Cardiac fibroblast (primary cell): ENCODE data around the gene NUP37.

Experiments used
- DNase-seq, 2 donors: peaks; one replicate each; pipeline versions ENCODE4 v3.0.0 to v3.0.0-alpha.2; 2010; ENCODE audit warnings: low read depth in 2 of 2
- H3K4me3 ChIP-seq, 2 donors: replicated peaks in 1 of 2; 1 replicate in 1 of 2; 2 replicates in 1 of 2; pipeline ENCODE4 v1.5.1; 2011; ENCODE audit warnings: low read depth in 2 of 2, low read length in 2 of 2, mild to moderate bottlenecking in 2 of 2, moderate library complexity in 1 of 2
- TF ChIP-seq, protein P1 (sequence below): IDR thresholded peaks from one replicate; pipeline ENCODE4 v1.5.1; 2011; ENCODE audit warnings: low read depth, mild to moderate bottlenecking, low read length, inconsistent platforms

NUP37 gene

DNA sequence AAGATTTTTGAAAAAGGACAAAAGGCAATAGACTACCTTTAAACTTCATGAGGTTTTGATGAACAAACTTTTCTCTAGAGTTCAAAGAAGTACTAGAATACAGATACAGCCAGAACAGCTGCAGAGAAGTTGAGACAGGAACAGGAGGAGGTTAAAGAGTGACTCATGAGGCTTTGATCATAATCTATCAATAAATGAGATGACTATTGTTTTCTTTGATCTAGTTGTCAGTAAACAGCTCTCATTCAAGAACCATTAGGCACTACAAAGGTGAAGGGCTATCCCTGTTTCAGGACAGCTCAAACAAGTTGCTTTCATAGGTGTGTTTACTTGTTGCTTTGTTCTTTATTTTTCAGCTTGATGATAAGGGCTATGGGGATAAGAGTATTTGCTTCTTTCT, 60.6 kb downstream of the NUP37 start:
- H3K4me3 ChIP-seq = no peak overlapping the region
- TF ChIP-seq, protein P1, sequence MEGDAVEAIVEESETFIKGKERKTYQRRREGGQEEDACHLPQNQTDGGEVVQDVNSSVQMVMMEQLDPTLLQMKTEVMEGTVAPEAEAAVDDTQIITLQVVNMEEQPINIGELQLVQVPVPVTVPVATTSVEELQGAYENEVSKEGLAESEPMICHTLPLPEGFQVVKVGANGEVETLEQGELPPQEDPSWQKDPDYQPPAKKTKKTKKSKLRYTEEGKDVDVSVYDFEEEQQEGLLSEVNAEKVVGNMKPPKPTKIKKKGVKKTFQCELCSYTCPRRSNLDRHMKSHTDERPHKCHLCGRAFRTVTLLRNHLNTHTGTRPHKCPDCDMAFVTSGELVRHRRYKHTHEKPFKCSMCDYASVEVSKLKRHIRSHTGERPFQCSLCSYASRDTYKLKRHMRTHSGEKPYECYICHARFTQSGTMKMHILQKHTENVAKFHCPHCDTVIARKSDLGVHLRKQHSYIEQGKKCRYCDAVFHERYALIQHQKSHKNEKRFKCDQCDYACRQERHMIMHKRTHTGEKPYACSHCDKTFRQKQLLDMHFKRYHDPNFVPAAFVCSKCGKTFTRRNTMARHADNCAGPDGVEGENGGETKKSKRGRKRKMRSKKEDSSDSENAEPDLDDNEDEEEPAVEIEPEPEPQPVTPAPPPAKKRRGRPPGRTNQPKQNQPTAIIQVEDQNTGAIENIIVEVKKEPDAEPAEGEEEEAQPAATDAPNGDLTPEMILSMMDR = no peak
- DNase-seq = no peak

GRCh38 chr12:102054345-102054744, 65.6 kb downstream of the NUP37 start:
- no peak for DNase-seq

GRCh38 chr12:102053062-102053349, 66.9 kb downstream of the NUP37 start:
- TF ChIP-seq, protein P1 = no peak
- no peak for DNase-seq
- no peak overlapping the region for H3K4me3 ChIP-seq

More at GRCh38 chr12:102054345-102054744, 65.6 kb downstream of the NUP37 start:
- TF ChIP-seq, protein P1 = no peak
- no peak overlapping the region for H3K4me3 ChIP-seq

DNA sequence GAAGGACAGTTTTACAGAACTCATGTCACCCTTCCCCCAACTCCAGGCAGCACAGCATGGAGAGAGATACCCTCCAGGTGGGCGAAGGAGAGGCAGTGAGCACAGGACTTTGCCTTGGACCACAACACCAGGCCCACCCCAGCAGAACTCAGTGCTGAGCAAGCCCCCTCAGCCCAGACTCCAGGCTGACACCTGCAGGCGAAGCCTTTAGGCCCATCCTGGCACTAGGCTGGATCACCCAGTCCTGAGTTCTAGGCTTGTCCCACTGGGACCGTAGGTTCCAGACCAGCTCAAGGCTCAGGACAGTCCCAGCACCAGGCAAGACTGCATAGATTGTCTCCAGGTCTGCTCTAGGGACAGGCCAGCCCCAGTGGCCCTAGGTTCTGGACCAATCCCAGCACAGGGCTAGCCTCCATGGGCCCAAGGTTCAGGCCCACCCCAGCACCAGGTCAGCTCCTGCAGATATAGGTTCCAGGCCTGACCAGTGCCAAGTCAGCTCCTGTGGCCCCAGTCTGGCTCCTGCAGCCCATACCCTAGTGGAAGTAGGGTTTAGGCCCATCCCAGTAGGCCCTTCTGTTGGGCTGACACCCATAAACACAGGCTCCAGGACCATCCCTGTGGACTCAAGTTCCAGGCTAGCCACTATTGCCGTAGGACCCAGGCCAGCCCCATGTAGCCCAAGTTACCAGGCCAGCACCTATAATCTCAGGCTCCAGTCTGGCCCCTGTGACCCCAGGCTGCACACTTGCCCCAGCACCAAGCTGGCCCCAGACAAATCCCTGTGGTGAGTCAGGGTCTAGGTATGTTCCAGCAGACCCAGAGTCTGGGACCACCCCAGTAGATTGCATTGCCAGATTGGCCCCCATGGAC, 67.5 kb downstream of the NUP37 start:
- no peak for DNase-seq
- H3K4me3 ChIP-seq = no peak overlapping the region
- TF ChIP-seq, protein P1 = no peak

GRCh38 chr12:102051431-102051965, 68.4 kb downstream of the NUP37 start:
- TF ChIP-seq, protein P1 = no peak

DNA sequence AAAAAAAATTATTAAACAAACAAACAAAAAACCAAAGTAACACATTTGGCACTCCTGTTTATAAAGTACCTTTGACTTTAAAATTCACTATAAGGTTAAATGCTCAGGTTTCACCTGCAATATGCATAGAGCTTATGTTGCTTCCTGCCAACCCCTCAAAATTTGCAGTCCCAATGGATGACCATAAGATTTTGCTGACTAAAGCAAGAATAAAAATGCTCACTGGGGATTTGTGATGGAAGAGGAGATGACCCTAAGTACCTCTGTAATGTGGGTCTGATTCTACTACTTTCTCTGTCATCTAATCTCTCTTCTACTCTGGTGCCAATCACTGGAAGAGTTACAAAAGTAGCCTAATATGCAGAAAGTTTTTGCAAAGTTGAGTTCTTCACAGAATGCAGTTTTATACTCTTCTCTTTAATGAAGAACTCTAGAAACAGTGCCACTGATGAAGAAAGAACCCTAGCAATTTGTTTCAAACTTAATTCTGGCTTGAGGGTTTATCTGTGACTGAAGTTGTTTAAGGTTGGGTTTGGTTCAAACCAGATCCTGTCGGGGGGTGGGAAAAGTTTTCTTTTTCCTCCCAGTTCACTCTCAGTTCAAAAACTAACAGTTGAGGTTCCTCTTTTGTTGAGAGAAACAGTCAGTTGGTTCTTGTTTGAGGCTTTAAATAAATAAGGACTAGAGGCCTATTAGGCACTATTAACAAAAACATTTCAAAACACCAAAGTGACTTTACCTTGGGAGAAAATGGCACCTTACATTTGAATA, 69.1 kb downstream of the NUP37 start:
- no peak for DNase-seq
- TF ChIP-seq, protein P1 = no peak
- H3K4me3 ChIP-seq = no peak overlapping the region

More at GRCh38 chr12:102051431-102051965, 68.4 kb downstream of the NUP37 start:
- DNase-seq = no peak
- no peak overlapping the region for H3K4me3 ChIP-seq
